ENCODE measurements around the gene FGFR2.

GRCh38 chr10:121573538-121573941 is 24.7 kb downstream of the FGFR2 start:
- TF ChIP-seq POLR2A (IDR thresholded peaks at IDR 0.05), result no peak
- TF ChIP-seq CTCF (IDR thresholded peaks at IDR 0.05 in 4 of 5, conservative IDR thresholded peaks at IDR 0.05 in 1 of 5), result no peak

All from gastrocnemius medialis (tissue), 4 donors.